NCI-H2196 treated with DMSO at 0.1 percent for 48 hours (cell line): ENCODE measurements around the gene LTBP2.

ENCODE experiments used
- DNase-seq: peaks from one replicate; lab custom pipeline; 2025; ENCODE audit not compliant: unreplicated experiment; lab: John Stamatoyannopoulos, UW

Gene LTBP2

DNA sequence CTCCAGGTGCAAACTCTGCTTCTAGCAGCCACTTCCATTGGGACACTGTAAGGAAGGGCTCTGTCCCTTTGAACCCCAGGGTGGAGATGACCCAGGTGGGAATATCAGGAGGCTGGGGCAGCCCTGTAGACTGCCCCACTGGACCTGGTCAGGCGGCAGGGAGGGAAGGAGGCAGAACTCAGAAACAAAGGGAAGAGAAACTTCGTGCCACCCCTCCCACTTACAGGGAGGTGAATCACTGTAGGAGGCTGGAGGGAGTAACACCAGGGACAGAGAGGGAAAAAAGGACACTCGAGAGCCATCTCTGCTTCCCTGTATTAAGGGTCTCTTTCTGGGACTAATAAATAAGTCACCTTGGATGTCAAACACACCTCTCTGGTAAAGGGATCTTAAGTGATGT is 81.0 kb downstream of the LTBP2 start:
- DNase-seq: no peak

DNA sequence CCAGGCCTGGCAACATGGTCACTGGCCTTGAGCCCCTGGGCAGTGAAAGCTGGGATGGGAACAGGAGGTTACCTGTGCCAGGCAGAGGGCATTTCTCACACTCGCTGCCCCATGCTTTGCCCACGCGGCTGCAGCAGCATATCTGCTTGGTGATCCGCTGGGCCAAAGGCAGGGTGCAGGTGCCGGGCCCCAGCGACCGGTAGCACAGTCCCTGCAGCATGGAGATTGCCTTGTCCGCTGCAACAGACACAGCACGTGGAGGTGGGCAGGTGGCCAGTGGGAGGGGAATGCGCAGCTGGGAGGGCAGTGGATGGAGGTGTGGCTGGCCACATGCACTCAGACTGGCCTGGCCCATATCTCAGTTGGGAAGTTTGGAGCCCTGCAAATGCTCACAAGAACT is 83.2 kb downstream of the LTBP2 start:
- DNase-seq: no peak

DNA sequence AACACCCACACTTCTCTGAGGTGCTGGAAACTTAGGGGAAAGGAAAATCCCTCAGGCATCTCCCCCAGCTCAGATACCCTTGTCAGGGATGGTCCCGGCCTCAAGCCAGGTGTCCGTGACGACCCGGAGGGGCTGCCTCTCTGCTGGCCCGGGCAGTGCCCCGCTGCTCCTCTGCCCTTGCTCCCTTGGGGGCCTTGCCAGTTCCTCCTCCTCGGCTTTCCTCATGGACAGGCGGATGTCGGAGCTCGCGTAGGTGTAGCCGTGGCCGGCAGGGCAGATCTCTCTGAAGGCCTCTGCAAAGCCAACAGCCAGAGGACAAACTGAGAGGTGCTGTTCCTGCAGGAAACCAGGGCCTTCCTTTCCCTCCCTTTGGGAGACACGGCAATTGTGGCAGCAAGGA is 83.6 kb downstream of the LTBP2 start:
- DNase-seq: no peak

DNA sequence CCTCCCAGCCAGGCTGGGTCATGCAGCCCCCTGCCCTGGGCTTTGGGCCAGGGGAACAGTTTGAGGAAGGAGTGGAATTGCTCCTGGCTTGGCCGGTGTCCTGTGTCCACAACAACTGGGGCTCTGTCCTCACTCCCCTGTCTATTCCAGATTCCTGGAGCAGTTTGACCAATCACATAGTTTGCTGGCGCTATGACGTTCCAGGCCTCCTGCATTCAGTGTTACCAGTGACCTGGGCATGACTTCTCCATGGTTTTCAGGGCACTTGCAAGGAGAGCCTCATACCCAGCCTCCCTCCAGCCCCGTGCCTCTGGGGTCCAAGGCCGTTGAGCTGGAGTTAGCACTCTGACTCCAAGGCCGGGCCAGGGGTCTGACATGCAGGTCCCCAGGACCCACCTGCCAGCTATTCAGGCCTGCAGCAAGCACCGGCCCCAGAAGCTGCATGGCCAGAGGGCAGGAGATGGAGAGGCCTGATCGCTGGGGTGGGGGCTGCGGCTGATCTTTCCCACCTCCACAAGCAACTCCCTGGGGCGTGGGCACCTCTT is 84.2 kb downstream of the LTBP2 start:
- DNase-seq: no peak

DNA sequence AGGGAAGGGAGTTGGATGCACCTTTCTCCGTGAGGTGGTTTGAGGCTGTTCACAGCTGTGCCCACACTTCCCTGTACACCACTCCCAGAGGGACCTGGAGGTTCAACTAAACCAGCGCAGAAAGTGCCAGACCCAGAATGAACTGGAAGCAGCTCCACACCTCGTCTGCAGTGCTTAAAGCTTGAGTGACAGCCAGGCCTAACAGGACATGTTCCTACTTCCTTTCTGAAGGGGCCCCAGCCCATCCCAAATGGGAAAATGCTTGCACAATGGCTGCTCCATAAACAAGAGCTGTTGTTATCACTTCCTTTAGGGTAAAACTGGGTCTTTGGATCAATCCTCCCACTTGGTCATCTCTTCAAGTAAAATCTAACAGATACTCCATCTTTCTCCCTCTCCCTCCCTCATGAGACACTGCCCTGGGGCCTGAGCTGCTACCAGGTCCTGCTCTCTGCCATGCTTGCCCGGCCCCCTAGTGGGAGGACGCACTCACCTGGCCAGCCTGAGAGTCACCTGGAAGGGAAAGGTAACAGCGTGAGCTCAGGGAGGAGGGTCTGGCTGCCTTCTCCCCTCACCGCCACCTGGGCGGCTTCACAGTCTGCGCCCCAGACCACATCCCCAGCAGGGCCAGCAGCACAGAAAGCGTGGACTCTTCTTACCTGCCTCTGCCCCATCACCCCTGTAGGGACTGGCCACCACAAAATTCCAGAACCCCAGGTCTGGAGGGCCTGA is 85.0 kb downstream of the LTBP2 start:
- DNase-seq: no peak

DNA sequence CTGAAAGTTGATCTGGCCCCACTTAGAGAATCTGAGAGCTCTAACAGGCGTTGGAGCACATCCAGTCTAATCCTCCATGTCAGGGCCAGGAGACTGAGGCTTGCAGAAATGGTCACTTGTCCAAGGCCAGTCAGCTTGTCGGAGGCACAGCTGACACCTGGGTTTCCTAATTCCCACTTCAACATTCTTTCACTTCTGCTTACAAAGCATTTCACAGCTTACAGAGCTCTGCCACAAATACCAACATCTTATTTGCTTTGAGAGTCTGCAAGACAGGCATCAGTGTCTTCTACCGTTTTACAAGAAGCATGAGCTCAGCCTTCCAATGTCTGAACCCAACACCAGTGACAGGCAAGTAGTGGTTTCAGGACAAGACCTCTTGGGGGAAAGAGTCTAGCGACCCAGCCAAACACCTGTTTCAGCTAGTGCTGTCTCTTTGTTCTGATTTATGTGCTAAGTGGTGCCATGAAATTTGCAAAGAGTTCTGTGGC is 86.6 kb downstream of the LTBP2 start:
- no peak for DNase-seq

DNA sequence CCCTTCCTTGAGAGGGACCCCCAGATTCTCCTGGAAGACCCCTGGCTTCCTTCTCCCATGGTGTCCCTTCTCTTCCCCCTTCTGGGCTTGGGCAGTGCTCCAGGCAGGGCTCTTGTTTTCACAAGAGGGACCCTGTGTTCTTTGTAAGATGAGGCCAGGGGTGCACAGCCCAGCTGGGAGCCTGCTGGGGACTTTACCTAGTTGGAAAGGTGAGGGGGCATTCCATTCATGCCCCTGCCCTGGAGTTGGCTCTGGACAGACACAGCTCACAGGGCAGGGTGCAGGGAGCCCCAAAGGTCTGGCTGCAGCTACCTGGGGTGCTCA is 87.3 kb downstream of the LTBP2 start:
- DNase-seq: no peak

DNA sequence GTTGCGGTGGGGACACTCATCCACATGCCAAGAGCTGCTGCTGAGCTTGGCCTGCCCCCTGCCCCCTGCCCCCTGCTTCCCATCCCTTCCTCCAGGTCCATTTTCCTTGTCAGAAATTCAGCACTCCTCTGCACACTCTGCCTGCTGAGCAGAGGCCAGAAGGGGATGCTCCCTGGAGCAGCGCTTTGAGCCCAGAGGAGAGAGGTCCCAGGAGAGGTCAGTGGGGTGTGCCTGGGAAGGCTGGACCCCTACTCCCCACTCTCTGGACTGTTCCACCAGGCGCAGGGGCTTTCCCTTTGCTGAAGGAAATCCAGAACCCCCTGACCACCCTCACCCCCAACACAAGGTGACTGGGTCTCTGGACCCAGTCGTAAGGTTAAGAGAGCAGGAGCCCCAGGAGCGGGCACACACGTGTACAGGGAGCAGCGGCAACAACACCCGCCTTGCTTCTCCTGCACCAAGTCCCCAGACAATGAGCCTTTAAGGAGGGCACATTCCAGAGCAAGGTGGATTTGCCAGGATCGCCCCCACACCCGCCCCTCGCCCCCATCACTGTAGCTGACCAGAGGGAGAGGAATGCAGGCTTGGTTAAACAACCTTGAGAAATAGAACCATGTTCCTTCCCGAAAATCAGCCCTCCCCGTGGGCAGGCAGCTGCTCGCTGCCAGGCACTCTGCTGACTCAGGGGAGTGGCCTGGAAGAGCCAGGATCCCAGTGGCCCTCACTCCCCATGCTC is 87.8 kb downstream of the LTBP2 start:
- DNase-seq: no peak

DNA sequence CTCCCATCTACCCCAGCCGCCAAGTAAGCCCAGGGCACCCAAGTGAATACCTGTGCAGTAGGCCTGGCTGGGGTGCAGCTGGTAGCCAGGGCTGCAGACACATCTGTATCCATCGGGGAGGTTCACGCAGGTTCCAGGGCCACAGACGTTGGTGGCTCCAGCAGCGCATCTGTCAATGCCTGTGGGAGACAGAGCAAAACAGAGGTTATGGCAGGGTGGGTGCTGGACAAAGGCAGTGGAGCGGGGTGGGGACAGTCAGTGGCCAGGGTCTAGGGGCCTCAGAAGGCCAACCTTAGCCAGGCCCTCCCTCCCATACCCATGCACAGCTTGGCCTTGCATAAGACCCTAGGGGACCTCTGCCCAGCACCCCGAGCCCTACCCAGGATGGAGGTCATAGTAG is 89.3 kb downstream of the LTBP2 start:
- DNase-seq: no peak

DNA sequence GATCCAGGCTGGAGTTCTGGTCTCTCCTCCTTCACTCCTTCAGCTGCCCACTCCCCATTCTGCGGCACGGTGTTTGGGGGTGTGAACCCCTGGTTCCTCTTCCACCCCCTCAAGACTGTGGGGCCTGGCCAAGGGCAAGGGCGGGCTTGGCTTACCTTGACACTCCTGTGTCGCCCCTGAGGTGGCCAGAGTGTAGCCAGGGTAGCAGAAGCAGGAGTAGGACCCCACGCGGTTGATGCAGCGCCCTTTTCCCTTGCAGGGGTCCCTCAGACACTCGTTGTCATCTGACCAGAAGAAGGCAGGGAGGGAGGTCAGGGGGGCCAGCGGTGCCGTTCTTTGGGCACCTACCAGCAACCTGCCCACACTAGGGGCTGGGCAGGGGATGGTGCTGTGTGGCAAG is 90.3 kb downstream of the LTBP2 start:
- DNase-seq: no peak

DNA sequence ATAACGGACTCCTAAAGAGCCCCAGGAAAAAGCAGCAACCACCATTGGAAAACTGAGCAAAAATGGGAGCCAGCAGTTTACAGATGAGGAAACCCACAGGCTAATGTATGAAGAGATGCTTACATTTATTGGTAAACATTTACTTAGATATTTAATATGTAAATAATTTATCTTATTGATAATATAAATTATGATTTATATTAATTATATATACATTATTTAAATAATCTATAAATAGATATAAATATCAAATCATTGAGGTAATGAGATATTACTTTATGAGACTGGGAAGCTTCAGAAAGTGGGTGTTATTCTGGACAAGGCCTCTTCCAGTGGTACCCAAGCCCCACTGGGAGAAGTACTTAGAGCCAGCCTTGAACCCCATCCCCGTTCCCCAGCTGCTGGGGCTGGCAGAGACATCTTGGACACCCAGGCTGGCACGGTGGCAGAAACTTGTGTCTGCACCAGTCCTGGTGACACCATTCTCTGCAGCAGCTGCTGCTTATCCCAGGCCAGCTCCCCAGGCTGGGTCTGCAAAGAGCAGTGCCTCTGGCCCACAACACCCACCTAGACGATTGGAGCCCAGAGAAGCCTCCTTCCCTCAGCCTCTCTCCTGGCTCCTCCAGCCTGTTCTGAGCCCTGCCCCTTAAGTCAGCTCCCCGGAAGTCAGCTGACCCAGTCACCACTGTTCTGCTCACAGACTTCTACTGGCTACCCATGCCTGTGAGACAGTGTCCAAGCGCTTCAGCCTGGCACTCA is 92.5 kb downstream of the LTBP2 start:
- DNase-seq: no peak

DNA sequence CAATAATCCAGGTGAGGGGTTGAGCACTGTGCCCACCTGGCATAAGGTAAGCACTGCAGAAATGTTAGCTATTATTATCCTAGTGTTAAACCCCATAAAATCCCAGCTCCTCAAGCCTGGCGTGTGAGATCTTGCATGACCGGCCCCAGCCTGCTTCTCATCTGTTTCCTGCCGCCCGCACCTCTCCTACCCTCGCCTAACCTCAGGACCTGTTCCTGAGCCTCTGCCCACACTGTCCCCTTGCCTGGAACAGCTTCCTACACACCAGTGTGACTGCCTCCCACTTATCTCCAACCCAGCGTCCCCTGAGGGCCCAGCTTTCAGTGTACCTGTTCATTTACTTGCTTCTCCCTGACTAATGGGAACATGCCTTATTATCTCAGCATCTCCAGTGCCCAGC is 93.8 kb downstream of the LTBP2 start:
- DNase-seq: no peak

DNA sequence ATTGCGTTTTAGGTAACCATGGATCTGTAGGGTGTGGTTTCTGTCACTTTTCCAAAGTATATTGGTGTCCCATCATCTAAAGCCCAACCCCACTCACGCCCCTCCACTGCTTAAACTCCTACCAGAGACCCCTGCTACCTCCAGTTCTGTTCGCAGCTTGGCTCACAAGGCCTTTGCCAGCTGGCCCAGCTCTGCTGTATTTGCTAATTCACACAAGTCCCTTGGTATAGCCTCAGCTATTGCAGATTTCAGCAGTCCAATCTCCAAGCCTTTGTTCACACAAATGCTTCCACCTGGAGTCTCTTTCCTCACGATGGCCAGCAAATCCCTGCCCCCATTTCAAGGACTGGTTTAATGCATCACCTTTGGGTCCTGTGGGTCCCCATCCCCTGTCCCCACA is 94.3 kb downstream of the LTBP2 start:
- DNase-seq: no peak

DNA sequence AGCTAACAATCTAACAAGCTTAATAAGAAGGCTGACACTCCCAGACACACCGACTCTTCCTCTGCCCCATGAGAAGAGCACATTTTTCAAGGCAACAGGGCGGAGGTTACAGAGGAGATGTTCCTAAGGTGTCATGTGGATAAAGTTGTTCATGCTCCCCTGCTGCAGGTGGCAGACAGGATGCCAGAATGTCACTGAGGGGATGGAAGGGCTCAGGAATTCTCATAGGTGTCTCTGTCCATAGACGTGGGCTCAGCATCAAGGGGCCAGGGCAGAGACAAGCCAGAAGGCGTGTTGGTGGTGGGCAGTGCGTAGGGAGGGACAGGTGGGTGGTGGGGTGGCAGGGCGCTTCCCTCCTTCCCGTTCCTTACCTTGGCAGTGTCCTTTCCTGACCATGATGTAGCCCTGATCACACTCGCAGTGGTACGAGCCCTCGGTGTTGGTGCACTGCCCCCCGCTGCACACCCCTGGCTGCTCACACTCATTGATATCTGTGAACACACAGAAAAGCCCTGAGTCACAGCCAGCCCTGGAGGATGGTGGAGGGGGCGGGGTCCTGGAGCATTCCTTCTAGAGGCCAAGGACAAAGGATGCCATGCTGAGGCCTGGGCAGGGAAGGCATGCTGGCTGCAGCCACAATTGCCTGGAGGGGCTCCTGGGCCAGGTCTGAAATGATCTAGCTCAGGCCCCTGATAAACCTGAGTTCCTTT is 95.4 kb downstream of the LTBP2 start:
- no peak for DNase-seq

DNA sequence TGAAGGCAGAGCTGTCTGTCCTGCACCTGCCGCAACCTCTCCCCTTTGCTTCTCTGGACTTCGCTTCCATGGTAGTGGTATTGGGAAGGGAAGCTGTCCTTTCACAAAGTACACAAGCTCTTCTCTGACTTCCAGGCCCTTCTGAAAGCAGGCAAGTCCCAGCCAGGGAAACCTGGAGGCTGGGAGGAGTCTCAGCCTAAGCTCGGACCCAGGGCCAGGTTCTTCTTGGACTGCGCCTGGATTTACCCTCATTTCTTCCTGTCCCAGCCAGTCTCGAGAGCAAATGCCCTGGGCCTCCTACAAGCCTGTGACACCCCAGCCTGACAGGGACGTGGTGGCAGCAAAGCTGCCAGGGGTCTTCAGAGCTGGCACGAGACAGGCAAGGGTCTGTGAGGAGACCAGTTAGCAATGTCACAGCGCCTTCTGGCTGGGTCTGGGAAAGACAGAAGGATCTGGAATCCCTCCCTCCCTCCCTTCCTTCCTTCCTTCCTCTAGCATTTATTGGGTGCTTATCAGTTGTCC is 96.1 kb downstream of the LTBP2 start:
- no peak for DNase-seq

DNA sequence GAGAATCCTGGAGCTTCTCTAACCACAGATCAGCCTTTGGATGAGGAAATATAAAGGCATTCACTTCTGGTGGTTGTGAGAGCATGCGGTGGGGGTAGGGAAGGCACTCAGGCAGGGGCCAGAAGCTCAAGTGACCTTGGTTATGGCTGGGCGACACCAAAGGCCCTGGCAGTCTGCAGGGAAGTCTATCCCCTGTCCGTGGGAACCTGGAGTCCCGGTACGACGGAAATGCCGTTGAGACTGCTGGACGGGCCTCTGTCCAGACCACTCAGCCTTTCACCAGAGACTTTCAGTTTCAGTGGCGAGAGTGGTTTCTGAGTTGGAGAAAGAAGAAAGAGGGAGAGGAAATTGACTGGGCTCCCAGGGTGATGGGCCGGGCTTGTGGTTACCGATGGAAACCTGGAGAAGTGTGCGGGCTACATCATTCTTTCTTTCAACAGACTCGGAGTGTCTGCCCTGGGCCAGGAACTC is 97.5 kb downstream of the LTBP2 start:
- peak; percentile 11 for DNase-seq

DNA sequence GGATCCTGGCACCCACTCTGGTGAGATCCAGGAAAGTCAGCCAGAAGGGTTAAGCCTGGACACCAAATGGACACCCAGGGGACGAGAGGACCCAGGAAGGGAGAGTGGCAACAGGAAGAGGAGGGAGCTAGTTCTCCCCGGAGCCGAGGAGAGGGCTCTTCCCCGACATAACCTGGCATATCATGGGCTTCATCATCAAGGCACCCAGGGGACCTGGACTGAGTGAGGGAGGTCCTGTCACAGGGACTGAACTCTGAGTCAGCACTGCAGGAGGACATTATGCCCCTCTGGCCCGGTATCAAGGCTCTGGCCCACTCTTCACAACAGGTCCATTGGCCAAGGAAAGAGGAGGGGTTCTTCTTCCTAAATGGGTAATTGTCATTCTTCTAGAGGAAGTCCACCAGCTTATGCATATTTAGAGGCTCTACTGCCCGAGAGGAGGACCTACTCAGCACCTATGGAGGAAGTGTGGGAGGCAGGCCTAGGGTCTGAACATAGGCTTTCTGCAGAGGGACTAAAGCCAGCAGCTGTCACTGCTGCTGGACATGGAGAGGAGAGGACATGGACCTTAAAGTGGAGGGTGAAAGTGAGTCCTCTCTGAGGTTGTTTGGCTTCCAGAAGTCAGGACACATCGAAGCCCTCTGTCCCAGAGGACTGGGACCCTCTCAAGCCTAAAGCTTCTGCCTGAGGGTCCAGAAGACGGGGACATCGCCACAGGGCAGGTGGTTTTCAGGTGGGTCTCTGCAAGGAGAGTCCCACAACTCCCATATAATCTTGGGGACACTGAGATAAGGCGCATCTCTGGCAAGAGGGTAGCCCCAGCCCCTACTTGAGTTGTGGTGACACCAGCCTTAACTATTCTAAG is 99.8 kb downstream of the LTBP2 start:
- DNase-seq: no peak

DNA sequence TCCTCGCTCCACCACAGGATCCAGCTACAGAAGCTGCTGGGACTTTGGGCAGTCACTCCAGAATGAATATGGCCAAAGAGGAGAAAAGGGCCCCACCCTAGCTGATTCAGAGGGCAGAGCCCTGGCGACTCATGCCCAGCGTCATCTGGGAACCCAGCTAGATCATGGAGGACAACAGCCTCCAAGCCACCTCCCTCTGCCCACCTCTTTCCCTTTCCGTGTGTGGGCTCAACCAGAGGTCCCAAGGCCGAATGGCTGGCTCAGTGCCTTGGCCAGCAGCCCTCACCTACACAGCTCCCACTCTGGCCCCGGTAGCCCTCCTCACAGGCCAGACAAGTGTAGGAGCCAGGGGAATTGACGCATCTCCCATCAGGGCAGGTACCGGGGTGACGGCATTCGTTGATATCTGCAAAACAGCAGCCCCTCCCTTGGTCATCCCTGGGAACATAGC is 101.1 kb downstream of the LTBP2 start:
- DNase-seq: no peak

DNA sequence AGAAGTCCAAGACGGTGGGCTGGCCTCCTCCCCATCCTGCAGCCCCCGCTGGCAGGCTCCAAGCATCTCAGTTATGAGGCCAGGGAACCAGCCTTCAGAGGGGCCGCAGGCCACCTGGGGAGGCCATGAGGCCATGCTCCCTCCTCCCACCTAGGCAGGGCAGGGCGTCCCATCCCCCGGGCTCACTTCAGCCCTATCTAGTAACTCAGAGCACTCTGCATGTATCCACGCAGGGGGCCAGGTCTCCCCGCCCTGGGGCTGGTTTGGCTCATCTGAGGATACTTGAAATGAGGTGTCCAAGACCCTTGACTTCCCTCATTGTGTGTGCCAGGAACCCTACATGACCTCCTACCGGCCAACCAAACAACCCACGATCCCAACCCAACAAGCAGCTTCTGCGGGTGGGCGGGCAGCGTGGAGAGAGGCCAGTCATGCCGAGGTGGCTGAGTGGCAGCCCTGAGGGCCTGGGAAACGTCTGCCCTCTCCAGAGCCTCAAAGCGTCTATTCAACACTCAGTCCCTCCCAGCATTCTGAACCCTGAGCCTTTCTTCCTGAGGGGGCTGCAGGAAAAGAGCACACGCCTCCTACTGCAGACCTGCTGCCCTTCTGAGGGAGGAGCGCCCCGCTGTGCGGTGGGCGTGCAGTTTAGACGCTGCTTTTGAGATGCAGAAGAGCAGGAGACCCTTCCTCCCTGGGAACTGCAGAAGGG is 101.7 kb downstream of the LTBP2 start:
- no peak for DNase-seq
